Epithelial cell of proximal tubule (primary cell): Measurements from ENCODE around the gene WDR90. TPM values are rescaled to one million over a fixed set of nuclear protein-coding genes. Genes with fewer than 3 reads are reported as not detected.
"Not testable (repeated sequence)": the region's sequence is repeated elsewhere in the genome, so short reads cannot be mapped to it uniquely, and the experiment has no call there.

Experiments used
- DNase-seq: peaks from one replicate; pipeline ENCODE4 v3.0.0-alpha.2; 2011; ENCODE audit warnings: low read depth
- H3K4me3 ChIP-seq: 2 replicates; pipeline ENCODE4 v1.5.1; 2011; ENCODE audit warnings: low read depth, mild to moderate bottlenecking, low read length
- CTCF ChIP-seq: conservative IDR thresholded peaks from 2 replicates; pipeline ENCODE4 v1.5.1; 2012; ENCODE audit warnings: low read depth, mild to moderate bottlenecking, low read length
- total RNA-seq: library from RNA; depleted of rRNA; stranded (reverse); fragments of >200 nt; gene quantifications from 2 replicates; pipeline ENCODE4 v1.2.3, GENCODE V29; 2015

The WDR90 gene
- total RNA-seq, 1 donor from 2014 or later, result 45.6 TPM

- not testable (repeated sequence) for H3K4me3 ChIP-seq
- DNase-seq, result peak; percentile 98
- TF ChIP-seq CTCF, result peak; percentile 57
Observed at GRCh38 chr16:712740-713250, 63.6 kb downstream of the WDR90 start.

GRCh38 chr16:714079-714478 lies 64.9 kb downstream of the WDR90 start:
- no peak for TF ChIP-seq CTCF
- peak overlapping the region; percentile 50 for H3K4me3 ChIP-seq
- no peak for DNase-seq

GRCh38 chr16:714558-715476 lies 65.7 kb downstream of the WDR90 start, which contains the start of gene METRN:
METRN (plus strand) TSS chr16:715118; CDS start chr16:715290, 172 bp downstream.
- H3K4me3 ChIP-seq, result peak within 1 kb of the TSS; percentile 69
- no peak for TF ChIP-seq CTCF
- no peak for DNase-seq

- peak overlapping the region; percentile 69 for H3K4me3 ChIP-seq
- no peak for DNase-seq
- TF ChIP-seq CTCF, result peak; percentile 14
Observed at GRCh38 chr16:715477-716199, 66.5 kb downstream of the WDR90 start.

- no peak for TF ChIP-seq CTCF
- DNase-seq, result no peak
Observed at GRCh38 chr16:716200-716568, 67.0 kb downstream of the WDR90 start.

GRCh38 chr16:716768-717325 lies 67.7 kb downstream of the WDR90 start:
- DNase-seq, result no peak
- no peak for TF ChIP-seq CTCF
- H3K4me3 ChIP-seq, result no peak overlapping the region

More at GRCh38 chr16:716200-716568, 67.0 kb downstream of the WDR90 start:
- H3K4me3 ChIP-seq, result peak overlapping the region; percentile 69

Other genes with a start within 250 kb of the WDR90 start
- 12.9 and 20.8 TPM in 2 replicates for gene DECR2, start 247.5 kb upstream of the WDR90 start, total RNA-seq
- 26.6 and 29.1 TPM in 2 replicates for gene RAB11FIP3, start 223.7 kb upstream of the WDR90 start, total RNA-seq
- gene CAPN15, start 121.7 kb upstream of the WDR90 start, total RNA-seq, result 54.4 and 75.1 TPM in 2 replicates
- not detected in 2 replicates for gene PRR35, start 89.0 kb upstream of the WDR90 start, total RNA-seq
- 0.35 and 0.51 TPM in 2 replicates for gene NHLRC4, start 82.4 kb upstream of the WDR90 start, total RNA-seq
- 45.3 and 60.9 TPM in 2 replicates for gene PIGQ, start 79.4 kb upstream of the WDR90 start, total RNA-seq
- gene RAB40C, start 59.3 kb upstream of the WDR90 start, total RNA-seq, result 9.9 and 16.6 TPM in 2 replicates
- gene WFIKKN1, start 18.4 kb upstream of the WDR90 start, total RNA-seq, result 0.07 TPM in 1 of 2 replicates, not detected in the other
- 206 and 224 TPM in 2 replicates for gene METTL26, start 13.1 kb upstream of the WDR90 start, total RNA-seq
- 58.2 and 70.3 TPM in 2 replicates for gene MCRIP2, start 7.5 kb upstream of the WDR90 start, total RNA-seq
- 73.8 and 85.8 TPM in 2 replicates for gene RHOT2, start 18.8 kb downstream of the WDR90 start, total RNA-seq
- 0.43 and 1.2 TPM in 2 replicates for gene RHBDL1, start 26.3 kb downstream of the WDR90 start, total RNA-seq
- 158 and 202 TPM in 2 replicates for gene STUB1, start 31.0 kb downstream of the WDR90 start, total RNA-seq
- 65.6 and 98.0 TPM in 2 replicates for gene JMJD8, start 35.0 kb downstream of the WDR90 start, total RNA-seq
- 10.1 and 16.3 TPM in 2 replicates for gene WDR24, start 41.0 kb downstream of the WDR90 start, total RNA-seq
- 0.07 and 0.46 TPM in 2 replicates for gene FBXL16, start 56.4 kb downstream of the WDR90 start, total RNA-seq
- 154 and 183 TPM in 2 replicates for gene METRN, start 65.8 kb downstream of the WDR90 start, total RNA-seq
- 86.5 and 111 TPM in 2 replicates for gene ANTKMT, start 71.8 kb downstream of the WDR90 start, total RNA-seq
- gene CCDC78, start 77.1 kb downstream of the WDR90 start, total RNA-seq, result 1.9 and 4.9 TPM in 2 replicates
- gene HAGHL, start 77.7 kb downstream of the WDR90 start, total RNA-seq, result 15.5 and 16.3 TPM in 2 replicates
- gene CIAO3, start 91.6 kb downstream of the WDR90 start, total RNA-seq, result 19.3 and 31.4 TPM in 2 replicates
- gene MSLN, start 111.4 kb downstream of the WDR90 start, total RNA-seq, result 8.2 and 29.7 TPM in 2 replicates
- 31.0 and 82.5 TPM in 2 replicates for gene RPUSD1, start 139.0 kb downstream of the WDR90 start, total RNA-seq
- 41.0 and 49.7 TPM in 2 replicates for gene CHTF18, start 139.3 kb downstream of the WDR90 start, total RNA-seq
- not detected in 2 replicates for gene GNG13, start 151.4 kb downstream of the WDR90 start, total RNA-seq